Measurements from ENCODE around the gene FAM210A. TPM values are rescaled to one million over a fixed set of nuclear protein-coding genes. Genes with fewer than 3 reads are reported as not detected.

The FAM210A gene
- total RNA-seq, 1 experiment from 2014 or later: 26.2 TPM

- POLR2A ChIA-PET: no interaction called here
- no peak overlapping the region for H3K9ac ChIP-seq (ENCODE audit: low read length)
- no peaks in the 10 kb centered on the region; a peak in 1 of 4 replicates for H3K36me3 ChIP-seq (ENCODE audit: control insufficient read depth in 1 of 2, insufficient read depth in 2 of 2, low read length in 2 of 2)
- intact Hi-C loops (cut with micrococcal nuclease): no loop called here
- CTCF ChIA-PET: no interaction called here
- no peaks in the 10 kb centered on the region for H3K9me2 ChIP-seq (ENCODE audit: insufficient read depth)
- H4K20me1 ChIP-seq (ENCODE audit: insufficient read depth): no peaks in the 10 kb centered on the region
- peaks cover 75% of the 10 kb centered on the region for H3K79me2 ChIP-seq (ENCODE audit: insufficient read depth, low read length)
- ATAC-seq: no peak
- no peak for DNase-seq (ENCODE audit: low read depth, low spot score)
- H3K27me3 ChIP-seq (ENCODE audit: insufficient read depth, low read length): no peaks in the 10 kb centered on the region
- H3K27ac ChIP-seq (ENCODE audit: low read depth, low read length): peak overlapping the region; percentile 78; the same call in 1 of the 2 replicates
- no TSS peak for BruUV-seq (replicated peaks)
- no peak overlapping the region for H3K4me3 ChIP-seq (replicated peaks in 1 of 2; ENCODE audit: low read depth in 1 of 2, low read length in 2 of 2)
- TF ChIP-seq JUND (IDR thresholded peaks at IDR 0.05): no peak
- no peak for TF ChIP-seq CBX3 (IDR thresholded peaks at IDR 0.05; ENCODE audit: low read depth)
- TF ChIP-seq REST (IDR thresholded peaks at IDR 0.05; ENCODE audit: low read depth): no peak
- TF ChIP-seq EZH2 (IDR thresholded peaks at IDR 0.05): no peak
- no peak for TF ChIP-seq SP1 (IDR thresholded peaks at IDR 0.05; ENCODE audit: low read depth)
- TF ChIP-seq CTCF (IDR thresholded peaks at IDR 0.05 in 2 of 3, conservative IDR thresholded peaks at IDR 0.05 in 1 of 3; ENCODE audit: borderline replicate concordance in 1 of 3, insufficient read depth in 1 of 3, low read depth in 2 of 3, low read length in 2 of 3): no peak
- no peak for TF ChIP-seq EZH2phosphoT487 (IDR thresholded peaks at IDR 0.05; ENCODE audit: borderline replicate concordance)
- no peak for TF ChIP-seq RAD21 (IDR thresholded peaks at IDR 0.05; ENCODE audit: low read depth)
- no peak for TF ChIP-seq ATF3 (IDR thresholded peaks at IDR 0.05)
- TF ChIP-seq POLR2AphosphoS5 (IDR thresholded peaks at IDR 0.05; ENCODE audit: low read depth, low read length): no peak
- no peak for TF ChIP-seq TCF7L2 (IDR thresholded peaks at IDR 0.05; ENCODE audit: borderline replicate concordance, extremely low read depth, insufficient read depth, insufficient read length)
- no peak for TF ChIP-seq POLR2A (IDR thresholded peaks at IDR 0.05; ENCODE audit: borderline replicate concordance, extremely low read depth, insufficient read depth, insufficient read length)
- no peak for TF ChIP-seq SRF (IDR thresholded peaks at IDR 0.05; ENCODE audit: low read depth)
- TF ChIP-seq ELF1 (IDR thresholded peaks at IDR 0.05; ENCODE audit: borderline replicate concordance, low read depth): no peak
- TF ChIP-seq ZFX (IDR thresholded peaks at IDR 0.05): no peak
- no peak for TF ChIP-seq MAX (IDR thresholded peaks at IDR 0.05)
- TF ChIP-seq YY1 (IDR thresholded peaks at IDR 0.05; ENCODE audit: extremely low read depth, insufficient replicate concordance, low read depth, low read length): no peak
- TF ChIP-seq ZNF274 (IDR thresholded peaks at IDR 0.05; ENCODE audit: low read depth, low read length): no peak
- no peak for TF ChIP-seq ZBTB33 (IDR thresholded peaks at IDR 0.05; ENCODE audit: extremely low read depth, insufficient replicate concordance, low read length)
- no peak overlapping the region for H2AFZ ChIP-seq (ENCODE audit: low read depth, low read length, poor library complexity, severe bottlenecking)
- peak overlapping the region; percentile 38 for H3K4me2 ChIP-seq (ENCODE audit: low read length)
- no peaks in the 10 kb centered on the region for H3K9me3 ChIP-seq (ENCODE audit: control insufficient read depth in 1 of 2, insufficient read depth in 1 of 2, low read depth in 1 of 2, low read length in 2 of 2)
- RAD21 ChIA-PET (ENCODE audit: low non-redundant PET in 1 of 2, low total read pairs in 2 of 2, uncharacterized antibody in 2 of 2, unreplicated experiment in 2 of 2): no interaction called here
- peaks cover 19 to 48% of the 10 kb centered on the region in 2 experiments for H3K4me1 ChIP-seq (ENCODE audit: control insufficient read depth in 1 of 2, insufficient read depth in 2 of 2, low read length in 2 of 2)
Measured at GRCh38 chr18:13676471-13676870, 49.9 kb downstream of the FAM210A start.

All from HCT116 (cell line).